MV-4-11 (cell line): ENCODE results near the gene SSX7.
"Not testable (repeated sequence)": the region's sequence is repeated elsewhere in the genome, so short reads cannot be mapped to it uniquely, and the experiment has no call there.

Experiments used
- DNase-seq: peaks from one replicate; lab custom pipeline; 2025; lab: John Stamatoyannopoulos, UW

SSX7 gene, protein sequence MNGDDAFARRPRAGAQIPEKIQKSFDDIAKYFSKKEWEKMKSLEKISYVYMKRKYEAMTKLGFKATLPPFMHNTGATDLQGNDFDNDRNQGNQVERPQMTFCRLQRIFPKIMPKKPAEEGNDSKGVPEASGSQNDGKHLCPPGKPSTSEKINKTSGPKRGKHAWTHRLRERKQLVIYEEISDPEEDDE

DNA sequence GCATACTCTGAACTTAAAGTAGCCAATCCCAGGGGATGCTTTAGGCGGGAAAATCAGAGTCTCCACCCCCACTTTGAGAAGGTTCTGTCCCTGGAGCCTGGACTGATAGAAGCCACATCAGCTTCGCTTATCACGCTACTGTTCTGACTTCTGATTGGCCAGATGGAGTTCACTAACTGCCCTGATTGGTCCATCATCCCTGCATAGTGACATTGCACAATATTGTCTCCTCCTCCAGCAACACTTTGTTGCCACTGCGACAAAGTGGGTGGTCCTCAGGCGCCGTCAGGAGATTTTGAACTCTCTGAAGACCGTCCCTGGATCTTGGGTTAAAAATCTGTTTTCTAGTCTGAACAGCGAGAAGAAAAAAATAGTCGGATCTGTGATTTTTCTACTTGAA is at the start of gene SSX7:
Gene SSX7 (minus strand): TSS at position 101 of the 400 bp plus-strand sequence. CDS start 1,428 bp downstream, outside the sequence.
- not testable (repeated sequence) for DNase-seq

GRCh38 chrX:52692034-52692433 is 37.3 kb upstream of the SSX7 start:
- not testable (repeated sequence) for DNase-seq

- DNase-seq = not testable (repeated sequence)
Measured at GRCh38 chrX:52662218-52662617, 7.5 kb upstream of the SSX7 start.

GRCh38 chrX:52655475-52655874 is 775 bp upstream of the SSX7 start:
- DNase-seq = not testable (repeated sequence)

- DNase-seq = not testable (repeated sequence)
Measured at GRCh38 chrX:52650676-52651075, 4.0 kb downstream of the SSX7 start.

GRCh38 chrX:52648956-52649355 is 5.7 kb downstream of the SSX7 start:
- not testable (repeated sequence) for DNase-seq

DNA sequence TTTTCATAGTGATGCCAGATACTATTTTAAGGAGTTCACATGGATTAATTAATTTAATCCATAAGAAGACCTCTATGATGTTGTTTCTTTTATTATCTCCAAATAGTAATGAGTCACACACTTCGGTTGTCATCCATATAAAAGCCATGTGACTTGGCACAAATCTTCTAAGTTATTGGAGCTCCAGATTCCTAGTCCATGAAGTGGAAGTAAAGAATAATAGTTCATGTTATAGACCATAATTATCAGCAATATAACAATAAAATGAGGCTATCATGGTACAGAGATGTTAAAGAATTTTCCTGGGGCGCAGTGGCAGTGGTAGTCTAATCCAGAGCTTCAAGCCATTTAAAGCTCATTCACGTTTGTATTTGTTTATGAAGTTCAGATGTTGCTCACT is 26.2 kb downstream of the SSX7 start:
- not testable (repeated sequence) for DNase-seq

DNA sequence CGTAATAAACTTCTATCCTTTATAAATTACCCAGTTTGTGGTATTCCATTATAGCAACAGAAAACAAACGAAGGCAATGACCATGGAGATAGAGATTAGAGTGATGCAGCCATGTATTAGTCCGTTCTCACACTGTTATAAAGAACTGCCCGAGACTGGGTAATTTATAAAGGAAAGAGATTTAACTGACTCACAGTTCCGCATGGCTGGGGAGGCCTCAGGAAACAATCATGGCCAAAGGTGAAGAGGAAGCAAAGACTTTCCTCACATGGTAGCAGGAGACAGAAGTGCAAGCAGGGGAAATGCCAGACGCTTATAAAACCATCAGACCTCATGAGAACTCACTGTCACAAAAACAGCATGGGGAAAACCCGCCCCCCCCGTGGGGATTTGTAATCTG is 34.0 kb downstream of the SSX7 start:
- DNase-seq = not testable (repeated sequence)

DNA sequence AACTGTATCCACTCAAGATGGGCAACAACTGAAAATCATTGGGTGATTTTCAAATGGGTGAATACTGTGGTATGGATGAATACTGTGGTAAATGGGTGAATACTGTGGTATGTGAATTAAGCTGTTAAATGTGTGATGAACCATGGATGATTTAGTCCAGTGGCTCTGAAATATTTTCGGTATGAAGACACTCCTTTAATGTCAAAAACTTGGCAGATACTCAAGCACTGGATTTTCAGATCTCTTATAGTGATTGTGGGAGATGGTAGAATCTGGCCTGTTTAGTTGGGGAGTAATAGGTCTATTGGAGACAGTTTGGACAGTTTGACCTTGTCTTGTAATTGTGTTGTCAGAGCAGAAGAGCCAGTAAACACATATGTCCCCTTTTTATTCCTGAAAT is 45.7 kb downstream of the SSX7 start:
- no peak for DNase-seq

DNA sequence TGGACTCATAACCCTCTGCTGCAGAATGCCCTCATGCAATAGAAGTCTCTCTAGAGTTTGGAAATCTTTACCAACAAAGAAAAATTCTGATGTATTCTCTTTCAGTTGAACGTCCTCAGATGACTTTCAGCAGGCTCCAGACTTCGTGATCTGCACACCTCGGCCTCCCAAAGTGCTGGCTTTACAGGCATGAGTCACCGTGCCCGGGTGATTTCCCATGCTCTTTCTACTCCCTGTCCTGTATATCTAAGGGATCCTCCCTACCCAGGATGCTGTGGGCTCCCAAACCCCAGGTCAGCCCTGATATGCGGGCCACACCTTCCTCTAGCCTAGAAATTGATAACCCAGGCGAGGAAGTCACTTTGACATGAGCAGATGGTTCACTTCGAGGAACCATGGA is 51.5 kb downstream of the SSX7 start:
- DNase-seq = not testable (repeated sequence)

GRCh38 chrX:52598886-52599285 is 55.8 kb downstream of the SSX7 start:
- no peak for DNase-seq

- no peak for DNase-seq
Measured at GRCh38 chrX:52594658-52595057, 60.0 kb downstream of the SSX7 start.
